NCI-H774 (cell line): ENCODE results near the gene RSAD1.

Experiments
- DNase-seq: peaks from one replicate; lab custom pipeline; 2025; lab: John Stamatoyannopoulos, UW

RSAD1 gene

GRCh38 chr17:50519141-50519834 lies 40.6 kb downstream of the RSAD1 start:
- no peak for DNase-seq

- no peak for DNase-seq
These were observed 41.8 kb downstream of the RSAD1 start for GRCh38 chr17:50520483-50520882.

- DNase-seq = no peak
These were observed 42.9 kb downstream of the RSAD1 start for GRCh38 chr17:50521514-50521913.

GRCh38 chr17:50522766-50523165 lies 44.1 kb downstream of the RSAD1 start:
- DNase-seq = no peak

- no peak for DNase-seq
These were observed 44.5 kb downstream of the RSAD1 start for GRCh38 chr17:50523208-50523607.

- no peak for DNase-seq
These were observed 46.2 kb downstream of the RSAD1 start for GRCh38 chr17:50524838-50525237.

GRCh38 chr17:50527155-50527762 lies 48.6 kb downstream of the RSAD1 start:
- no peak for DNase-seq

- DNase-seq = no peak
These were observed 49.4 kb downstream of the RSAD1 start for GRCh38 chr17:50527949-50528474.

GRCh38 chr17:50529849-50530248 lies 51.2 kb downstream of the RSAD1 start:
- no peak for DNase-seq

GRCh38 chr17:50531428-50532025 lies 52.9 kb downstream of the RSAD1 start:
- DNase-seq = no peak

GRCh38 chr17:50532452-50533024 lies 53.9 kb downstream of the RSAD1 start, which contains the start of gene EPN3:
Gene EPN3, plus strand, starts transcription at chr17:50532735. Its CDS starts 3,822 bp downstream, at chr17:50536557.
- no peak for DNase-seq

GRCh38 chr17:50533185-50533584 lies 54.5 kb downstream of the RSAD1 start:
- DNase-seq = no peak

- DNase-seq = no peak
These were observed 55.1 kb downstream of the RSAD1 start for GRCh38 chr17:50533720-50534148.

- DNase-seq = no peak
These were observed 55.7 kb downstream of the RSAD1 start for GRCh38 chr17:50534222-50534978.

GRCh38 chr17:50534979-50535326 lies 56.3 kb downstream of the RSAD1 start:
- DNase-seq = no peak

- DNase-seq = no peak
These were observed 56.7 kb downstream of the RSAD1 start for GRCh38 chr17:50535407-50535806.
